ENCODE measurements around the gene STIM2.
A peak's percentile ranks its signal among the peaks of the same experiment; 100 is the strongest.
"Not testable (repeated sequence)": the region's sequence is repeated elsewhere in the genome, so short reads cannot be mapped to it uniquely, and the experiment has no call there.

STIM2 gene

DNA sequence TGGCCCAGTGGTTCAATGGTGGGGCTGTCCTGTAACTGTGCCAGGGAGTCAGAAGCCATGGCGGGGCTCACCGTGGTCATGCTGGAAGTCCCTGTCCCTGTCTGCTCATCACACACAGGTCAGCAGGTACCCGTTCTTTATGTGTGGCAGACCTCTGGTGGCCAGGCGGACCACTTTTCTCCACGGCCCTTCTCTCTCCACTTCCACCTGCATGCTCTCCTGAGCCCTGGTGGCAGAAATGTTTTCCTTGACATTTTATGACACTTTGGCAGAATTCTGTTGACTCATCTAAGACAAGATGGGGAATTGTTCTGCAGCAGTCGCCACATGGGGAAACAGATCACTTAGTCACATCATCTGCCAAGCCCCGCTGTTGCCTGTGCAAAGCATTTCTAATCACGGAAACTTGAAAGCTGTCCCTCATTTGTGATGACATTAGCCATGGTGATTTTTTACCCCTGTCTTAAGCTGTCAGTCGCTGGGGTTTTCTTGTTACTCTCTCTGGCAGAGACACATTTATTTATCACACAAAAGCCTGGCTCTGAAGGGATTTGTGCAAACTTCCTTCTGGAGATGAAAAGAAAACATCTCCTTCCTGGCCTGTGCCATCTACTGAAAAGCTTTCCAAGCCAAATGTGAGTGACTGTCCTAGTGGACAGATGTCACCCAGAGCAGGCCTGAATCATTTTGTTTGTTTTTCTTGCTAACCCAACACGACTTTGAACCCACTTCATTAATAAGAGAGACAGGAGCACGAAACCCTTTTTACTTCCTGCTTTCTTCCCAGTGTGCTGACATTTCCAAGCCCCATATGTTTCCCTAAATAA is 38.8 kb upstream of the STIM2 start:
- H3K9me3 ChIP-seq (ENCODE audit: insufficient read depth, low read length, severe bottlenecking), result peaks cover 5% of the 10 kb centered on the region
- H3K9ac ChIP-seq (ENCODE audit: low read depth, low read length), result no peak overlapping the region
- DNase-seq (no peak), ATAC-seq (ENCODE audit: insufficient read depth, low read depth) (no peak)
- no peak overlapping the region for H3K27ac ChIP-seq (ENCODE audit: low read length)
- H3K4me3 ChIP-seq (ENCODE audit: low read depth in 1 of 2, low read length in 2 of 2), result no peak overlapping the region
- TF ChIP-seq, protein P1, sequence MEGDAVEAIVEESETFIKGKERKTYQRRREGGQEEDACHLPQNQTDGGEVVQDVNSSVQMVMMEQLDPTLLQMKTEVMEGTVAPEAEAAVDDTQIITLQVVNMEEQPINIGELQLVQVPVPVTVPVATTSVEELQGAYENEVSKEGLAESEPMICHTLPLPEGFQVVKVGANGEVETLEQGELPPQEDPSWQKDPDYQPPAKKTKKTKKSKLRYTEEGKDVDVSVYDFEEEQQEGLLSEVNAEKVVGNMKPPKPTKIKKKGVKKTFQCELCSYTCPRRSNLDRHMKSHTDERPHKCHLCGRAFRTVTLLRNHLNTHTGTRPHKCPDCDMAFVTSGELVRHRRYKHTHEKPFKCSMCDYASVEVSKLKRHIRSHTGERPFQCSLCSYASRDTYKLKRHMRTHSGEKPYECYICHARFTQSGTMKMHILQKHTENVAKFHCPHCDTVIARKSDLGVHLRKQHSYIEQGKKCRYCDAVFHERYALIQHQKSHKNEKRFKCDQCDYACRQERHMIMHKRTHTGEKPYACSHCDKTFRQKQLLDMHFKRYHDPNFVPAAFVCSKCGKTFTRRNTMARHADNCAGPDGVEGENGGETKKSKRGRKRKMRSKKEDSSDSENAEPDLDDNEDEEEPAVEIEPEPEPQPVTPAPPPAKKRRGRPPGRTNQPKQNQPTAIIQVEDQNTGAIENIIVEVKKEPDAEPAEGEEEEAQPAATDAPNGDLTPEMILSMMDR (IDR thresholded peaks at IDR 0.05; ENCODE audit: borderline replicate concordance, extremely low read depth, low read length, poor library complexity, severe bottlenecking), result no peak
- TF ChIP-seq EZH2 (IDR thresholded peaks at IDR 0.05; ENCODE audit: borderline replicate concordance, low read depth, low read length, severe bottlenecking), result no peak
- no peak overlapping the region for H3K4me2 ChIP-seq (ENCODE audit: insufficient read depth, low read length)
- H3K27me3 ChIP-seq (ENCODE audit: insufficient read depth, low read length, poor library complexity), result no peaks in the 10 kb centered on the region
- H4K20me1 ChIP-seq (ENCODE audit: insufficient read depth, low read length), result no peaks in the 10 kb centered on the region
- no peaks in the 10 kb centered on the region for H3K79me2 ChIP-seq (ENCODE audit: insufficient read depth, low read length)
- no peaks in the 10 kb centered on the region for H3K4me1 ChIP-seq (ENCODE audit: insufficient read depth, low read length)
- no peaks in the 10 kb centered on the region for H3K36me3 ChIP-seq (ENCODE audit: insufficient read depth, low read length)
- no peak overlapping the region for H2AFZ ChIP-seq (ENCODE audit: low read depth, low read length)

DNA sequence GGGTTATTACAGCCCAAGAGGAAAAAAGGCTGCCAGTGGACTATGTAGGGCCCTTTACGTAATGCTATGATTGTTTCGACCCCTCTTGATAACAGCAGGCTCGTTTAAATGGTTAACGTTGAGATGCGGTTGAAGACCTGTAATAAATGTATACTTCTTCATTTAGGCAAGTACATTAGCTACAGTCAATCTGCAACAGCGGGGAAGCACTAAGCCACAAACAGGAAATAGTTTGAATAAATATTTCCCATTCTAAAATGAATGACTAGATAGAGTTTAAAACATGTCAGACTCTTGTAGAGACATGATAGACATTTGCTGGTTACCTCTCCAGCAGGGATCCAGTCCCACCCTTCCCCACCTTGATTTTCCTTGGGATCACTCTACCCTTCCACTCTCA is 38.1 kb upstream of the STIM2 start:
- Histone ChIP-seq H3K36me3 (ENCODE audit: insufficient read depth, low read length) (no peaks in the 10 kb centered on the region), H3K9ac (ENCODE audit: low read depth, low read length) (no peak overlapping the region), H2AFZ (ENCODE audit: low read depth, low read length) (no peak overlapping the region), H3K27ac (ENCODE audit: low read length) (no peak overlapping the region), H3K9me3 (ENCODE audit: insufficient read depth, low read length, severe bottlenecking) (peaks cover 5% of the 10 kb centered on the region), H3K4me3 (ENCODE audit: low read depth in 1 of 2, low read length in 2 of 2) (no peak overlapping the region), H3K4me1 (ENCODE audit: insufficient read depth, low read length) (no peaks in the 10 kb centered on the region), H4K20me1 (ENCODE audit: insufficient read depth, low read length) (no peaks in the 10 kb centered on the region), H3K27me3 (ENCODE audit: insufficient read depth, low read length, poor library complexity) (no peaks in the 10 kb centered on the region), H3K79me2 (ENCODE audit: insufficient read depth, low read length) (no peaks in the 10 kb centered on the region), H3K4me2 (ENCODE audit: insufficient read depth, low read length) (no peak overlapping the region)
- TF ChIP-seq, protein P1 (IDR thresholded peaks at IDR 0.05; ENCODE audit: borderline replicate concordance, extremely low read depth, low read length, poor library complexity, severe bottlenecking), result no peak
- no peak for TF ChIP-seq EZH2 (IDR thresholded peaks at IDR 0.05; ENCODE audit: borderline replicate concordance, low read depth, low read length, severe bottlenecking)
- no peak for DNase-seq
- ATAC-seq (ENCODE audit: insufficient read depth, low read depth), result peak; percentile 44; the same call in 1 of the 3 replicates

DNA sequence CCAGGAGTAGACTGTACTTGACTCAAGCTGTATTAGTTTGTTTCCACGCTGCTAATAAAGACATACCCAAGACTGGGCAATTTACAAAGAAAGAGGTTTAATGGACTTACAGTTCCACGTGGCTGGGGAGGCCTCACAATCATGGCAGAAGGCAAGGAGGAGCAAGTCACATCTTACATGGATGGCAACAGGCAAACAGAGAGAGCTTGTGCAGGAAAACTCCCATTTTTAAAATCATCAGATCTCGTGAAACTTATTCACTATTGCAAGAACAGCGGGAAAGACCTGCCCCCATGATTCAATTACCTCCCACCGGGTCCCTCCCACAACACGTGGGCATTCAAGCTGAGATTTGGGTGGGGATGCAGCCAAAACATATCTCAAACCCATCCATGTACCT is 37.7 kb upstream of the STIM2 start:
- not testable (repeated sequence) for H3K9me3 ChIP-seq (ENCODE audit: insufficient read depth, low read length, severe bottlenecking); H3K4me1 ChIP-seq (ENCODE audit: insufficient read depth, low read length); H2AFZ ChIP-seq (ENCODE audit: low read depth, low read length); H3K36me3 ChIP-seq (ENCODE audit: insufficient read depth, low read length); H3K4me3 ChIP-seq (ENCODE audit: low read depth in 1 of 2, low read length in 2 of 2); H4K20me1 ChIP-seq (ENCODE audit: insufficient read depth, low read length); DNase-seq; H3K9ac ChIP-seq (ENCODE audit: low read depth, low read length); H3K4me2 ChIP-seq (ENCODE audit: insufficient read depth, low read length); ATAC-seq (ENCODE audit: insufficient read depth, low read depth); H3K27ac ChIP-seq (ENCODE audit: low read length); H3K79me2 ChIP-seq (ENCODE audit: insufficient read depth, low read length); H3K27me3 ChIP-seq (ENCODE audit: insufficient read depth, low read length, poor library complexity)

DNA sequence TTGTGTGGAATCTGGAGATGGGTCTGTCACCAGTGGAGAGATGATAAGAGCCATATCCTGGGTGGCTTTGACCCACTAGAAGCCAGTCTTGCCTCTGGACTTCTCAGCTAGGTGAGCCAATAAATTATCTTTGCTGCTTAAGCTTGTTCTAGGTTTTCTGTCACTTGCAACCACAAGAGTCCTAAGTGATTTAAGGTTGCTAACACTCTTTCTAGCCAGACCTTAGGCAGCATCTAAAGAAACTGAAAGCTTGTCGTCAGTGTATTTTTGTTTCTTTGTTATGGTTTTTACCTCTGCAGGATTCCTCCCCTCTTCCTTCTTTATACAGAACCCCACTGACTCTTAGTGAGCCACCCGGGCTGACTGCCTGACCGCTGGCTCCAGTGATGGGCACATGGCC is 37.1 kb upstream of the STIM2 start:
- no peak overlapping the region for H2AFZ ChIP-seq (ENCODE audit: low read depth, low read length)
- H3K9ac ChIP-seq (ENCODE audit: low read depth, low read length), result no peak overlapping the region
- H3K9me3 ChIP-seq (ENCODE audit: insufficient read depth, low read length, severe bottlenecking), result peaks cover 5% of the 10 kb centered on the region
- H3K27me3 ChIP-seq (ENCODE audit: insufficient read depth, low read length, poor library complexity), result no peaks in the 10 kb centered on the region
- H3K4me3 ChIP-seq (ENCODE audit: low read depth in 1 of 2, low read length in 2 of 2), result no peak overlapping the region
- H4K20me1 ChIP-seq (ENCODE audit: insufficient read depth, low read length), result no peaks in the 10 kb centered on the region
- DNase-seq (no peak), ATAC-seq (ENCODE audit: insufficient read depth, low read depth) (no peak)
- no peaks in the 10 kb centered on the region for H3K4me1 ChIP-seq (ENCODE audit: insufficient read depth, low read length)
- no peak overlapping the region for H3K4me2 ChIP-seq (ENCODE audit: insufficient read depth, low read length)
- TF ChIP-seq, protein P1 (IDR thresholded peaks at IDR 0.05; ENCODE audit: borderline replicate concordance, extremely low read depth, low read length, poor library complexity, severe bottlenecking), result no peak
- no peak for TF ChIP-seq EZH2 (IDR thresholded peaks at IDR 0.05; ENCODE audit: borderline replicate concordance, low read depth, low read length, severe bottlenecking)
- no peaks in the 10 kb centered on the region for H3K36me3 ChIP-seq (ENCODE audit: insufficient read depth, low read length)
- no peak overlapping the region for H3K27ac ChIP-seq (ENCODE audit: low read length)
- no peaks in the 10 kb centered on the region for H3K79me2 ChIP-seq (ENCODE audit: insufficient read depth, low read length)

All from DND-41 (cell line).